Activated naive CD4-positive, alpha-beta T cell treated with anti-CD3 and anti-CD28 coated beads, Interleukin-2, amount 50 U/mL, for 24 hours (primary cell): ENCODE results near the gene SKA1.
"Not testable (repeated sequence)": the region's sequence is repeated elsewhere in the genome, so short reads cannot be mapped to it uniquely, and the experiment has no call there.

Experiments used
- H3K27ac Mint-ChIP-seq: one replicate; pipeline ENCODE4 v1.8.0; 2021; ENCODE audit warnings: mild to moderate bottlenecking, mixed read lengths
- H3K27me3 Mint-ChIP-seq: one replicate; pipeline ENCODE4 v1.8.0; 2021; ENCODE audit warnings: mixed read lengths
- H3K36me3 Mint-ChIP-seq: one replicate; pipeline ENCODE4 v1.8.0; 2021; ENCODE audit warnings: mixed read lengths
- H3K4me1 Mint-ChIP-seq: one replicate; pipeline ENCODE4 v1.8.0; 2021; ENCODE audit warnings: mixed read lengths
- H3K4me3 Mint-ChIP-seq: one replicate; pipeline ENCODE4 v1.8.0; 2021; ENCODE audit warnings: mild to moderate bottlenecking, mixed read lengths
- H3K9me3 Mint-ChIP-seq: one replicate; pipeline ENCODE4 v1.8.0; 2021; ENCODE audit warnings: mixed read lengths

SKA1 gene

DNA sequence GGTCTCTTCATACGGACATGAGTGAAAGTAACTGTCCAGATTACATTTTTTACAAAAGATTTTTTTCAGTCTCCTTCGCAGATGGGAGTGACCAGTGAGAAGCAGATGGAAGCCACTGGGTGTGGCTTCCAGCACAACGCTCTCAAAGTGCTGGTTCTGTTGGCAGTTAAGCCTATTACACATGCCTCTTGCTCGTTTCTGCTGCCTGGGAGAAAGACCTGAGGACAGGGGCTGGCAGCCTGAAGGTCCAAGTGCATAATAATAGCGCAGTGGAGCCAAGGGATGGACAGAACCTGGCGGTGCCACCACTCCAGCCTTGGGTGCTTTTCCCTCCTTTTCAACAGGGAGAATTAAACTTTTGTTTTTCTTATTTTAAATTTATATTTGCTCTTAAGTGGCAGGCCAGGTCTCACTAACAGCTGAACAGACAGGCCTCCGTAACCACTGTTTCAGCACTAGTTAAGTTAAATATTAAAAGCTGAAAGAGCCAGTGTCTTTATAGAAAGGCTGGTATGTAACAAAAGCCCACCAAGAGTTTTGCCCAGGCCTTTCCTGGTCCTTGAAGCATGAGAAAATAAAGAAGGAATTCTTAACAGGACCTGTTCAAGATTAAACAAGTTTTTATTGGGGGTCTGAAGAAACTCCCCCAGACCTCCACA is 1.2 kb upstream of the SKA1 start:
- H3K27ac Mint-ChIP-seq: no peak overlapping the region
- peaks cover 15% of the 10 kb centered on the region for H3K4me1 Mint-ChIP-seq
- peaks cover 10% of the 10 kb centered on the region for H3K9me3 Mint-ChIP-seq
- no peak overlapping the region for H3K4me3 Mint-ChIP-seq
- peaks cover 1% of the 10 kb centered on the region for H3K36me3 Mint-ChIP-seq
- peaks cover 8% of the 10 kb centered on the region for H3K27me3 Mint-ChIP-seq

- peaks cover 15% of the 10 kb centered on the region for H3K4me1 Mint-ChIP-seq
Observed at GRCh38 chr18:50374220-50374752, 560 bp upstream of the SKA1 start.

GRCh38 chr18:50377061-50377798 is 2.4 kb downstream of the SKA1 start:
- peaks cover 15% of the 10 kb centered on the region for H3K4me1 Mint-ChIP-seq
- no peaks in the 10 kb centered on the region for H3K27me3 Mint-ChIP-seq
- H3K9me3 Mint-ChIP-seq: no peaks in the 10 kb centered on the region
- no peak overlapping the region for H3K27ac Mint-ChIP-seq
- no peak overlapping the region for H3K4me3 Mint-ChIP-seq
- peaks cover 1% of the 10 kb centered on the region for H3K36me3 Mint-ChIP-seq

More at GRCh38 chr18:50374220-50374752, 560 bp upstream of the SKA1 start:
- Mint-ChIP-seq H3K9me3 (peaks cover 10% of the 10 kb centered on the region), H3K36me3 (peaks cover 1% of the 10 kb centered on the region), H3K27me3 (peaks cover 7% of the 10 kb centered on the region), H3K4me3 (peak overlapping the region; percentile 84), H3K27ac (peak overlapping the region; percentile 77)

- no peaks in the 10 kb centered on the region for H3K27me3 Mint-ChIP-seq
- no peak overlapping the region for H3K27ac Mint-ChIP-seq
- H3K4me1 Mint-ChIP-seq: no peaks in the 10 kb centered on the region
- H3K9me3 Mint-ChIP-seq: no peaks in the 10 kb centered on the region
- H3K4me3 Mint-ChIP-seq: no peak overlapping the region
- no peaks in the 10 kb centered on the region for H3K36me3 Mint-ChIP-seq
Observed at GRCh38 chr18:50388988-50389387, 14.1 kb downstream of the SKA1 start.

DNA sequence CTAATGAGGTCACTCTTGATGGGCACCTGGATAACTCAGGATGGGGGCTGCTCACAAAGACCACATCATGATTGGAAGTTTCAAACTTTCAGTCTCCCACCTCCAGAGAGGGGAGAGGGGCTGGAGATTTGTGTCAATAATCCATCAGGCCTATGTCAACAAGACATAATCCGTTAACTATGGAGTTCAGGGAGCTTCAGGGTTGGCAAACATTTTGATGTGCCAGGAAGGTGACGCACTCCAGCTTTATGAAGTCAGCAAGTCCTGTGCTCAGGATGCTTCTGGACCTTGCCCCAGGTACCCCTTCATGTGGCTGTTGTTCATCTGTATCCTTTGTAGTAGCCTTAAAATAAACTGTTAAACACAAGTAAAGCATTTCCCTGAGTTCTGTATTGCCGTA is 19.0 kb downstream of the SKA1 start:
- Mint-ChIP-seq H3K4me3 (no peak overlapping the region), H3K27me3 (peaks cover 7% of the 10 kb centered on the region), H3K9me3 (no peaks in the 10 kb centered on the region), H3K36me3 (no peaks in the 10 kb centered on the region), H3K27ac (no peak overlapping the region), H3K4me1 (peaks cover 9% of the 10 kb centered on the region)

GRCh38 chr18:50395093-50395492 is 20.2 kb downstream of the SKA1 start:
- Mint-ChIP-seq H3K4me1 (peaks cover 9% of the 10 kb centered on the region), H3K27me3 (peaks cover 7% of the 10 kb centered on the region), H3K36me3 (no peaks in the 10 kb centered on the region), H3K27ac (no peak overlapping the region), H3K9me3 (no peaks in the 10 kb centered on the region), H3K4me3 (no peak overlapping the region)

DNA sequence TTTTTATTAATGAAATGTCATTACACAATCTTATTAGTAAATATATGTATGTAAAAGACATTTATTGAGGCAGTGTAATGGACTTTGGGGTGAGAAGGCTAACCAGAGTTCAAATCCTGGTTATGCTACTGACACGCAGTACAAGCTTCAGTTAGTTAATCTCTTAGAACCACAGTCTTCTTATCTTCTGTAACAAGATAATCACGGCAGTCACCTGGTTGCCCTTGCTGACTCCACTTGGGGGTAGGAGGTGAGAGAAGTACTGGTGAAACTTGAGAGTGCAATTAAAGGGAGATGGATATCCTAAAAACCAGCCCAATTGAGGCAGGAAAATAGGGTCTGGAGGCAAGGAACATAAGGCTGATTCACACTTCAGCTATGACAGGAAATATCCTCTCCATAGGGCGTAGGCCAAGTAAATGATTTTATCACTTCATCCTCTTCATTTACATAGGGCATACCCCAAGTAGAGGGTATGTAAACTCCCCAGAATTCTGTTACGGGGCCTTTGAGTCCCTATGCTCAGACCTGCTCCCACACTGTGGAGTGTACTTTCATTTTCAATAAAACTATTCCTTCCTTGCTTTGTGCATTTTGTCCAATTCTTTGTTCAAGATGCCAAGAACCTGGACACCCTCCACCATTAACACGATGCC is 21.3 kb downstream of the SKA1 start:
- H3K36me3 Mint-ChIP-seq: no peaks in the 10 kb centered on the region

GRCh38 chr18:50397023-50397422 is 22.2 kb downstream of the SKA1 start:
- peaks cover 12% of the 10 kb centered on the region for H3K27me3 Mint-ChIP-seq
- H3K27ac Mint-ChIP-seq: no peak overlapping the region
- no peaks in the 10 kb centered on the region for H3K9me3 Mint-ChIP-seq
- H3K4me1 Mint-ChIP-seq: peaks cover 9% of the 10 kb centered on the region
- H3K36me3 Mint-ChIP-seq: no peaks in the 10 kb centered on the region
- H3K4me3 Mint-ChIP-seq: no peak overlapping the region

More for the DNA sequence above, 21.3 kb downstream of the SKA1 start:
- no peak overlapping the region for H3K4me3 Mint-ChIP-seq
- H3K27me3 Mint-ChIP-seq: peaks cover 10% of the 10 kb centered on the region
- no peaks in the 10 kb centered on the region for H3K9me3 Mint-ChIP-seq
- H3K27ac Mint-ChIP-seq: no peak overlapping the region
- H3K4me1 Mint-ChIP-seq: peaks cover 9% of the 10 kb centered on the region

DNA sequence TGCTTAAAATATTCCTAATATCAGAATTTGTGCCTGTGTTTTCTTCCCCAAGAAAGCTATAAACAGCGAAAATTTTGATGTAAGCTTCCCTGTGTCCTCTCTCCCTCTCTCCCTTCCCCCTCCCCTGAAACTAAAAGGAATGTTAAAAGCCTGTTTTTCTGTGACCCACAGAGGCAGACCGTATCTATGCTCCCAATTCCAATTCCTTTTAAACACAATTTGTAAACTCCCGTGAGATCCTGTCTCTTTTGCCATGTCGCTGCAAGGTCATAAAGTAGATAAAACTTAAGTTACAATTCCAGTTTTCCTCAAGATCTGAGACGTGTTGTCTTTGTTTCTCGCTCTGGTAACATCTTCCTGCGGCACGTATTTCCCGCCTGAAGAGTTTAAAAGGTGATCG is 23.3 kb downstream of the SKA1 start:
- H3K36me3 Mint-ChIP-seq: no peaks in the 10 kb centered on the region
- no peak overlapping the region for H3K4me3 Mint-ChIP-seq
- peaks cover 22% of the 10 kb centered on the region for H3K27me3 Mint-ChIP-seq

GRCh38 chr18:50398947-50399346 is 24.1 kb downstream of the SKA1 start:
- peaks cover 30% of the 10 kb centered on the region for H3K27me3 Mint-ChIP-seq
- H3K36me3 Mint-ChIP-seq: no peaks in the 10 kb centered on the region
- H3K4me3 Mint-ChIP-seq: no peak overlapping the region
- H3K27ac Mint-ChIP-seq: no peak overlapping the region
- peaks cover 9% of the 10 kb centered on the region for H3K4me1 Mint-ChIP-seq
- no peaks in the 10 kb centered on the region for H3K9me3 Mint-ChIP-seq

More for the DNA sequence above, 23.3 kb downstream of the SKA1 start:
- Mint-ChIP-seq H3K9me3 (no peaks in the 10 kb centered on the region), H3K27ac (no peak overlapping the region), H3K4me1 (peaks cover 9% of the 10 kb centered on the region)

DNA sequence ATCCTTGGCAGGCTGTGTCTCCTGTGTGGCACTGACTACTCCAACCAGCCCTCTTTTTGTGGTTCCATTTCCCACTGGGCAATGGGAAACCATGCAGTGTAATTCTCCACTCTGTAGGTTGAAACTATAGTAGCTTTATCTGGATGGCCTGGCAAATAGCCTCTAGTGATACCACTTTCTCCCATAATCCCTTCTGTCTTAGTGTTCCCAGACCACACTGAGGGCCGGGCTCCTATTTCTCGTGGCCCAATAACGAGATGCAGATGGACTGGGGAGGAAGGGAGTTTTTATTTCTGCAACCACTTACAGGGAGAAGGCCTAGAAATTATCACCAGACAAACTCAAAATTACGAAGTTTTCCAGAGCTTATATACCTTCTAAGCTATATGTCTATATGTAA is 24.7 kb downstream of the SKA1 start:
- Mint-ChIP-seq H3K27ac (no peak overlapping the region), H3K9me3 (no peaks in the 10 kb centered on the region), H3K4me1 (peaks cover 9% of the 10 kb centered on the region), H3K4me3 (no peak overlapping the region), H3K27me3 (peaks cover 37% of the 10 kb centered on the region), H3K36me3 (no peaks in the 10 kb centered on the region)

DNA sequence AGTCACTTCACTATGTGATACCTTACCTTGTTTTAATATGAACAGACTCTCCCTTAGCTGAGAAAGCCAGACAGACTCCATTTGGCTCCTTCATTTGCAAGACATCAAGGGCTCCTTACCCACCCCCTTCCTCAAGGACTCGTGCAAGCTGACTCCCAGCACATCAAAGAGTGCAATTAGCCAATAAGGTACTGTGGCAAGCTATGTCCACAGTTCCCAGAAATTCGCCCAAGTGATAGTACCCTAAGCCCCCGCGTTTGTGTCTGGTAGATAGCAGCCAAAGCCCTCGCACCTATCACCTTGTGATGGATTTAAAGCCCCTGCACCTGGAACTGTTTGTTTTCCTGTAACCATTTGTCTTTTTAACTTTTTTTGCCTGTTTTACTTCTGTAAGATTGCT is 25.6 kb downstream of the SKA1 start:
- H3K9me3 Mint-ChIP-seq, H3K4me3 Mint-ChIP-seq, H3K36me3 Mint-ChIP-seq, H3K27ac Mint-ChIP-seq, H3K4me1 Mint-ChIP-seq: not testable (repeated sequence)
- peaks cover 41% of the 10 kb centered on the region for H3K27me3 Mint-ChIP-seq

DNA sequence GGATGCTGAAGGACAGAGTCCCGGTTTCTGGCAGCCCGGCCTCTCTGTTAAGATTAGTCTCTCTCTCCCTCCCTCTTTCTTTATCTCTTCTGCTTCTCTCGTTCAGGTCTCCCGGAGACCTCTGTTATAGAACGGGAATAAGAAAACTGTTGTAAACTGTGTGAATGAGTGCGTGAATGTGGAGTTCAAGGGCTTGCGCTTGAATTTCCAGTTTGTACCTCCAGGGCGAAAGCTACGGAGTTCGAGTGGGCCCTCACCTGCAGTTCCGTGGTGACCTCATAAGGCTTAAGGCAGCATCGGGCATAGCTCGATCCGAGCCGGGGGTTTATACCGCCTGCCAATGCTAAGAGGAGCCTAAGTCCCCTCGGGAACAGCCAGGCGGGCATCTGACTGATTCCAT is 26.4 kb downstream of the SKA1 start:
- Mint-ChIP-seq H3K27me3 (peaks cover 42% of the 10 kb centered on the region), H3K36me3 (no peaks in the 10 kb centered on the region), H3K9me3 (no peaks in the 10 kb centered on the region), H3K4me1 (peaks cover 9% of the 10 kb centered on the region), H3K27ac (peak overlapping the region; percentile 60), H3K4me3 (no peak overlapping the region)

- peaks cover 9% of the 10 kb centered on the region for H3K4me1 Mint-ChIP-seq
- H3K27ac Mint-ChIP-seq: no peak overlapping the region
- no peak overlapping the region for H3K4me3 Mint-ChIP-seq
- peaks cover 44% of the 10 kb centered on the region for H3K27me3 Mint-ChIP-seq
- H3K9me3 Mint-ChIP-seq: no peaks in the 10 kb centered on the region
- H3K36me3 Mint-ChIP-seq: no peaks in the 10 kb centered on the region
Observed at GRCh38 chr18:50401888-50402287, 27.0 kb downstream of the SKA1 start.

- not testable (repeated sequence) for H3K4me3 Mint-ChIP-seq, H3K36me3 Mint-ChIP-seq, H3K4me1 Mint-ChIP-seq, H3K27ac Mint-ChIP-seq, H3K9me3 Mint-ChIP-seq
- peaks cover 41% of the 10 kb centered on the region for H3K27me3 Mint-ChIP-seq
Observed at GRCh38 chr18:50404752-50405581, 30.1 kb downstream of the SKA1 start.
